D721Med (cell line): ENCODE measurements around the gene NNAT.

Experiments
- DNase-seq: peaks from one replicate; pipeline ENCODE4 v3.0.0; 2011; ENCODE audit warnings: low spot score; ENCODE audit not compliant: insufficient read length
- FAIRE-seq: peaks from 2 replicates; lab custom pipeline; 2011; peaks lifted over from hg19 to GRCh38; lab: Jason Lieb, UNC
- TF ChIP-seq, protein P1 (sequence below): IDR thresholded peaks from 2 replicates; pipeline ENCODE4 v1.5.1; 2012; ENCODE audit warnings: mild to moderate bottlenecking, control low read depth; ENCODE audit not compliant: insufficient read depth; ENCODE audit errors: missing control alignments

The NNAT gene

DNA sequence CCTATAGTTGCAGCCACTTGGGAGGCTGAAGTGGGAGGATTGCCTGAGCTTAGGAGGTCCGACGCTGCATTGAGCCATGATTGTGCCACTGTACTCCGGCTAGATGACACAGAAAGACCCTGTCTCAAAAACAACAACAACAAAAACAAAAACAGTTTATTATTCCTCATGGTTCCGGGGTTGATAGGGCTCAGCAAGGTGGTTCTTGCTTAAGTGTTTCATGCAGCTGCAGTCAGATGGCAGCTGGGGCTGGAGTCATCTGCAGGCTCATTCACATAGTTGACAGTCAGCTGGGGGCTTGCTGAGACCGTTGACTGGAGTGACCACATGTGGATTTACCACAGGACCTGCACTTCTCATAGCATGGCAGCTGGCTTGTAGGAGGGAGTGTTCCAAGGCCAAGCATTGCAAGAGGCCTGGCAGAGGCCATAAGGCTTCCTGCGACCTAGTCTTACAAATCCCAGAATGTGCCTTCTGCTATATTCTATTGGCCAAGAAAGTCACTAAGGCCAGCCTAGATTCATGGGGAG lies 28.9 kb upstream of the NNAT start:
- TF ChIP-seq, protein P1, sequence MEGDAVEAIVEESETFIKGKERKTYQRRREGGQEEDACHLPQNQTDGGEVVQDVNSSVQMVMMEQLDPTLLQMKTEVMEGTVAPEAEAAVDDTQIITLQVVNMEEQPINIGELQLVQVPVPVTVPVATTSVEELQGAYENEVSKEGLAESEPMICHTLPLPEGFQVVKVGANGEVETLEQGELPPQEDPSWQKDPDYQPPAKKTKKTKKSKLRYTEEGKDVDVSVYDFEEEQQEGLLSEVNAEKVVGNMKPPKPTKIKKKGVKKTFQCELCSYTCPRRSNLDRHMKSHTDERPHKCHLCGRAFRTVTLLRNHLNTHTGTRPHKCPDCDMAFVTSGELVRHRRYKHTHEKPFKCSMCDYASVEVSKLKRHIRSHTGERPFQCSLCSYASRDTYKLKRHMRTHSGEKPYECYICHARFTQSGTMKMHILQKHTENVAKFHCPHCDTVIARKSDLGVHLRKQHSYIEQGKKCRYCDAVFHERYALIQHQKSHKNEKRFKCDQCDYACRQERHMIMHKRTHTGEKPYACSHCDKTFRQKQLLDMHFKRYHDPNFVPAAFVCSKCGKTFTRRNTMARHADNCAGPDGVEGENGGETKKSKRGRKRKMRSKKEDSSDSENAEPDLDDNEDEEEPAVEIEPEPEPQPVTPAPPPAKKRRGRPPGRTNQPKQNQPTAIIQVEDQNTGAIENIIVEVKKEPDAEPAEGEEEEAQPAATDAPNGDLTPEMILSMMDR = no peak
- no peak for FAIRE-seq
- DNase-seq = no peak

DNA sequence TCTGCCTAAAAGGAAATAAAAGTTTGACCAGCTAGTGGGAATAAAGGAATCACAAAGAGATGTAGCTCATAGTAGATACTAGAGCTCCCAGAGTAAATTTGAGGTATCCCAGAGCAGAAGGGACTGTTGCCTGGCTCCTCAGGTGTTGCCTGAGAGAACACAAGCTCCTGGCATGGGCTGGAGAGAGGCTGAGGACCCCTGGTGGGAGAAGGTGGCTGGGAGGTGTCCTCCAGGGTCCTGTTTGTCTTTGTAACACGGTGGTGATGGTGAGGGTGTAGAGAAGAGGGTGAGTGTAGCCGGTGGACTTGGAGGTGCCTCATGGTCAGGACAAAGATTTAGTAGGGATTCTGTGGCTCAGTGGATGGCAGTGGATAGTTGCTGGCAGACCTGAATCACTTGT lies 28.1 kb upstream of the NNAT start:
- no peak for DNase-seq
- no peak for FAIRE-seq

DNA sequence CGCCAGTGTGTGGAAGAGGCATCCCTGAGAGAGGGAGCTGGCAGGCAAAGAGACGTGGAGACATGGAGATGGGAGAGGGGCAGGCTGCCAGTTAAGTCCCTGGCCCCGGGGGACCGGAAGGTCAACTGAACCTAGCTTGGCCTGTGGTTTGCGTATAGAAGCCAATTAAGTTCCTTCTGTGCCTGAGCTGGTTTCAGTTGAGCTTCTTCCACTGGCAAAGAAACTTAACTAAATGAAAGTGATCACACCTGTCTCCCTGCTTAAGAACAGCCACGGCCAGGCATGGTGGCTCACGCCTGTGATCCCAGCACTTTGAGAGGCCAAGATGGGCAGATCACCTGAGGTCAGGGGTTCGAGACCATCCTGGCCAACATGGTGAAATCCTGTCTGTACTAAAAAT lies 26.7 kb upstream of the NNAT start:
- no peak for DNase-seq
- TF ChIP-seq, protein P1 = no peak
- no peak for FAIRE-seq

More for the DNA sequence above, 28.1 kb upstream of the NNAT start:
- TF ChIP-seq, protein P1 = no peak

DNA sequence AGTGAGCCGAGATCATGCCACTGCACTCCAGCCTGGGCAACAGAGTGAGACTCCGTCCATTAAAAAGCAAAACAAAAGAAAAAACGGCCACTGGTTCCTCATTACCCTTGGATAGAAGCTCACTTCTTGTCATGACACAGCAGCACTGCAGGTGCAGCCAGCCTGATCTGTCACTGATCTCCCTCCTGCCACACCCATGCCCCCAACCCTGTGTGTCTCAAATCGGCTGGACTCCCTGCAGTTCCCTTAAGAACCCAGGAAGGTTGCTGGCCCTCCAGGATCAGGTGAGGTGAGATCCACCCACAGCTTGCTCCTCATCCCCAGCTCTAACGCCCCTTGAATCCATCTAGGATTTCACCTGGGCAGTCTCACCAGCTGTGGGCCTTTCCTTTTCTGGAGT lies 26.3 kb upstream of the NNAT start:
- TF ChIP-seq, protein P1 = no peak
- FAIRE-seq = no peak

DNA sequence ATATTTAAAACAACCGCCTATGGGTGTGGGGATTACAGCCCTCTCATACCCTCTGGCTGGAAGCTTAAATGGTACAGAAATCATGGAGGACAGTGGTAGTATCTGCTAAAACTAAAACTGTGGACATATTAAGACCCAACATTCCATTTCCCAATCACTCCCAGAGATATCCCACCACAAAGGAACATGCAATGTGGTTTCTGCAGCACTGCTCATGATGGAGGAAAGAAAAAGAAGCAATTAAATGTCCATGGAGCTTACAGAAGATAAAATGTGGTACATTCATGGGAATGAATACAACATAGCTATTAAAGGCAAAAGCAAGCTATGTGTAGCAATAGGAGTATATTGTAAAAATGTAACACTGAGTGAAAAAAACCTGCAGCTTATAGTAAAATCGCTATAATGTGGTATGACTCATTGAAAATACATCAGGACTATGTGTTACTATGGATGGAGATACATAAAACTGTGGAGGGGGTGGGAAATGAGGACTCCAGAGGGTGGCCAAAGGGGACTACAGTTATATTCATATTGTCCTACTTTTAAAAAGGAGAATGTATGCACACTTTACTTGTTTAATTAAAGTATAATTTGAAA lies 22.9 kb upstream of the NNAT start:
- FAIRE-seq (no peak), DNase-seq (no peak)
- TF ChIP-seq, protein P1 = no peak

More for the DNA sequence above, 26.3 kb upstream of the NNAT start:
- DNase-seq = no peak

DNA sequence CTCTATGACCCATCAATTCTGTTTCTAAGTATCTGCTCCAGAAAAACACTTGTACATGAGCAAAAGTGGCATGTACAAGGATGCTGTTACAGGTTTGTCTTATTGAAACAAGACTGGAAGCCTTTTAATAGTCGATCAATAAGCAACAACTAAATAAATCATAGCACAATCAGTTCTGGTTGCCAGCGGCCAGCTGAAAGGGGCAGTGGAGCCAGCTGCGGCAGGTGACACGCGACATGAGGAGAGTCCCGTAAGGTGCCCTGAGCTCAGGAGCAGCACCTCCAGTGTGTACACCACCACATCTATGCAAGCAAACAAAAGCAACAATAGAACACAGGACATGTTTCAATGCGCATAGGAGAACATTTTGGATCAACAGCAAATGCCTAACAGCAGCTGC lies 20.7 kb upstream of the NNAT start:
- FAIRE-seq = no peak

DNA sequence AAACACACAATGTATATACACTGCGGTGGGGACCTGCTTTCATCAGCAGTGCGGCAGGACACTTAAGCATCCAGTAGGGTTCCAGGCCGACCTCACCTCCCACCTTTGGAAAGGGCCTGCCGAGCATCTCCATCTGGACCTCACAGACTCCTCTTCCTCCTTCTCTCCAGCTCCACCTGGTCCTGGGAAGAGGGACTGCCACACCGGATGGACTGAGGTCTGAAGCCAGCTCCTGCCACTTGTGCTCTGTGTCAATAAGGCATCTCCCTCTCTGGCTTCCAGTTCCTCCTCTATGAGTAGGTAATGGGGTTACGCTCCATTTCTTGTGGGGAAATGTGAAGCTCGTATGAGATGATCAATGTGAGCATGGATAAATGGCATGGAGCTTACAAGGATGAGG lies 19.1 kb upstream of the NNAT start:
- TF ChIP-seq, protein P1 = no peak
- no peak for DNase-seq
- no peak for FAIRE-seq

More for the DNA sequence above, 20.7 kb upstream of the NNAT start:
- DNase-seq = no peak
- TF ChIP-seq, protein P1 = no peak
